HepG2 (cell line): ENCODE results near the gene FOXK2. TPM values are rescaled to one million over a fixed set of nuclear protein-coding genes. Genes with fewer than 3 reads are reported as not detected.

Experiments
- AGO2 ChIP-seq: fragments of 200-400 bp; formaldehyde crosslinking; optimal IDR thresholded peaks from 2 replicates; pipeline ENCODE3; 2017; ENCODE audit warnings: mild to moderate bottlenecking, low read depth, low read length, moderate library complexity
- AKAP8 ChIP-seq: sonication (generic); formaldehyde crosslinking; IDR thresholded peaks from 2 replicates; pipeline ENCODE4 v1.5.1; 2020; ENCODE audit warnings: mild to moderate bottlenecking, missing genetic modification reagents
- FOXO1 ChIP-seq: sonication (generic); formaldehyde crosslinking; IDR thresholded peaks from 2 replicates; pipeline ENCODE4 v1.4.0; 2020; ENCODE audit warnings: missing genetic modification reagents
- HNRNPUL1 ChIP-seq: fragments of 200-400 bp; formaldehyde crosslinking; IDR thresholded peaks from 2 replicates; pipeline ENCODE4 v1.6.1; 2017; ENCODE audit warnings: low read depth, mild to moderate bottlenecking, low read length, moderate library complexity
- ISX ChIP-seq: sonication (generic); formaldehyde crosslinking; conservative IDR thresholded peaks from 2 replicates; pipeline ENCODE4 v1.5.0; 2020; ENCODE audit warnings: missing genetic modification reagents
- KLF12 ChIP-seq: sonication (generic); formaldehyde crosslinking; IDR thresholded peaks from 2 replicates; pipeline ENCODE4 v1.4.0; 2020; ENCODE audit warnings: missing genetic modification reagents, borderline replicate concordance
- TBX2 ChIP-seq: sonication (generic); formaldehyde crosslinking; IDR thresholded peaks from 2 replicates; pipeline ENCODE4 v1.5.0; 2020; ENCODE audit warnings: missing genetic modification reagents, mild to moderate bottlenecking, borderline replicate concordance
- TGIF2 ChIP-seq: IDR thresholded peaks from 2 replicates; pipeline ENCODE4 v1.6.1; 2016; ENCODE audit warnings: control low read depth, missing compliant biosample characterization
- ZNF274 ChIP-seq: sonication (generic); formaldehyde crosslinking; IDR thresholded peaks from 2 replicates; pipeline ENCODE4 v1.5.1; 2020; ENCODE audit warnings: mild to moderate bottlenecking, missing genetic modification reagents
- polyA plus RNA-seq, 8 experiments: library from polyadenylated mRNA; depleted of rRNA in 3 of 8; stranded (reverse) in 7 of 8; unstranded in 1 of 8; fragments of >200 nt; fragmentation: Illumina TruSeq in 4 of 8; extraction: Trizol in 4 of 8; gene quantifications; 2 replicates each; pipeline versions ENCODE4 v1.2.1 to v1.2.3, GENCODE V29; 2011 to 2016; ENCODE audit warnings: low read depth in 4 of 8, missing spikeins in 1 of 8, mixed read lengths in 1 of 8; ENCODE audit not compliant: insufficient read depth in 1 of 8
- total RNA-seq, 5 experiments: library from RNA; depleted of rRNA; stranded (reverse); fragments of >200 nt; fragmentation: Illumina TruSeq; extraction: Trizol; gene quantifications; 2 replicates each; pipeline ENCODE4 v1.2.3, GENCODE V29; 2016; ENCODE audit warnings: low read depth in 1 of 5
- TF ChIP-seq, protein P1 (sequence below): sonication (generic); formaldehyde crosslinking; IDR thresholded peaks from 2 replicates; pipeline ENCODE4 v1.8.0; 2022; ENCODE audit warnings: missing genetic modification reagents, mild to moderate bottlenecking, inconsistent platforms, borderline replicate concordance
- TF ChIP-seq, protein P2 (sequence below): sonication (generic); formaldehyde crosslinking; IDR thresholded peaks from 2 replicates; pipeline ENCODE4 v1.5.1; 2020; ENCODE audit warnings: missing genetic modification reagents, mild to moderate bottlenecking, borderline replicate concordance
- TF ChIP-seq, protein P3 (sequence below): sonication (generic); formaldehyde crosslinking; IDR thresholded peaks from 2 replicates; pipeline ENCODE4 v1.5.0; 2020; ENCODE audit warnings: mild to moderate bottlenecking, low read depth, missing genetic modification reagents, borderline replicate concordance
- TF ChIP-seq, protein P4 (sequence below): sonication (generic); formaldehyde crosslinking; conservative IDR thresholded peaks from 2 replicates; pipeline ENCODE4 v1.4.0; 2020; ENCODE audit warnings: missing genetic modification reagents
- TF ChIP-seq, protein P5 (sequence below): sonication (generic); formaldehyde crosslinking; IDR thresholded peaks from 2 replicates; pipeline ENCODE4 v1.9.0; 2022; ENCODE audit warnings: missing genetic modification reagents, mild to moderate bottlenecking, borderline replicate concordance
- TF ChIP-seq, protein P6 (sequence below): sonication (generic); formaldehyde crosslinking; IDR thresholded peaks from 2 replicates; pipeline ENCODE4 v1.5.0; 2020; ENCODE audit warnings: mild to moderate bottlenecking, missing genetic modification reagents, borderline replicate concordance

Gene FOXK2
- total and polyA plus RNA-seq, 2 of the 13 experiments (the other 11 are each of a cell fraction or from before 2014, with no cell fraction given): 67.1 to 67.2 TPM

DNA sequence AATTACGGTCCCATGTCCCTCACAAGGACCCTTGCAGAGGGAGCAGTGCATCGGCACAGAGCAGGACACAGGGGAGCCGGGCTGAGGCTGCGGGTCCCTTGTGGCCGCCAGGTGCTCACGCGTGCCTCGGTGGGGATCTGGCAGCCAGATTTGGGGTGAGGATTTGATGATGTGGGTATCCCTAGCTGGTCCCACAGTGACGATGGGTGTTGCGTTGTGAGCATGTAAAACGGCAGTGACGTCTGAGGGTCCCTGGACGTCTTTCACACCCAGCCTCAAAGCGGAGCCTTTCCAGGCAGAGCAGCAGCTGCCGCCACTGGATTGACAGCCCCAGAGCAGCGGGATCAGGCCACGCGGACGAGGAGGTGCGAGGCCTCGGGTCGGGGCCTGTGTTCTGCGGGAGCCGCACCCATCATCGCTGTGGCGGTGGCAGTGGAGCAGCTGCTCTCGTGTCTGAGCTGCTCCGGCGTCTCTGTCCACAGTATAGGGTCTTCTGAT, 74.1 kb downstream of the FOXK2 start (continued):
- TF ChIP-seq, protein P1, sequence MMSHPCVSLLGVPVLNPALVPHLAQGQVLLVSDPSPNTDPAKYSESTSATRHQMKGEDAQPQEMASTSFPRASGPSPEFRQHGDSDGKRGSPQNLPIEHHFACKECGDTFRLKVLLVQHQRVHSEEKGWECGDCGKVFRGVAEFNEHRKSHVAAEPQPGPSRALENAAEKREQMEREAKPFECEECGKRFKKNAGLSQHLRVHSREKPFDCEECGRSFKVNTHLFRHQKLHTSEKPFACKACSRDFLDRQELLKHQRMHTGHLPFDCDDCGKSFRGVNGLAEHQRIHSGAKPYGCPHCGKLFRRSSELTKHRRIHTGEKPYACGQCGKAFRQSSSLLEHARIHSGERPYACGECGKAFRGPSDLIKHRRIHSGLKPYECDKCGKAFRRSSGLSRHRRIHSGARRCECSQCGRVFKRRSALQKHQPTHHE (CRISPR knock-in tag): no peak
- TF ChIP-seq KLF12: no peak
- no peak for TF ChIP-seq ISX (CRISPR knock-in tag)
- TF ChIP-seq, protein P2, sequence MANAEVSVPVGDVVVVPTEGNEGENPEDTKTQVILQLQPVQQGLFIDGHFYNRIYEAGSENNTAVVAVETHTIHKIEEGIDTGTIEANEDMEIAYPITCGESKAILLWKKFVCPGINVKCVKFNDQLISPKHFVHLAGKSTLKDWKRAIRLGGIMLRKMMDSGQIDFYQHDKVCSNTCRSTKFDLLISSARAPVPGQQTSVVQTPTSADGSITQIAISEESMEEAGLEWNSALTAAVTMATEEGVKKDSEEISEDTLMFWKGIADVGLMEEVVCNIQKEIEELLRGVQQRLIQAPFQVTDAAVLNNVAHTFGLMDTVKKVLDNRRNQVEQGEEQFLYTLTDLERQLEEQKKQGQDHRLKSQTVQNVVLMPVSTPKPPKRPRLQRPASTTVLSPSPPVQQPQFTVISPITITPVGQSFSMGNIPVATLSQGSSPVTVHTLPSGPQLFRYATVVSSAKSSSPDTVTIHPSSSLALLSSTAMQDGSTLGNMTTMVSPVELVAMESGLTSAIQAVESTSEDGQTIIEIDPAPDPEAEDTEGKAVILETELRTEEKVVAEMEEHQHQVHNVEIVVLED: no peak
- TF ChIP-seq, protein P3, sequence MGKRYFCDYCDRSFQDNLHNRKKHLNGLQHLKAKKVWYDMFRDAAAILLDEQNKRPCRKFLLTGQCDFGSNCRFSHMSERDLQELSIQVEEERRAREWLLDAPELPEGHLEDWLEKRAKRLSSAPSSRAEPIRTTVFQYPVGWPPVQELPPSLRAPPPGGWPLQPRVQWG: no peak
- no peak for TF ChIP-seq TBX2 (CRISPR knock-in tag)
- TF ChIP-seq AKAP8 (CRISPR knock-in tag): no peak
- no peak for TF ChIP-seq HNRNPUL1
- TF ChIP-seq, protein P4, sequence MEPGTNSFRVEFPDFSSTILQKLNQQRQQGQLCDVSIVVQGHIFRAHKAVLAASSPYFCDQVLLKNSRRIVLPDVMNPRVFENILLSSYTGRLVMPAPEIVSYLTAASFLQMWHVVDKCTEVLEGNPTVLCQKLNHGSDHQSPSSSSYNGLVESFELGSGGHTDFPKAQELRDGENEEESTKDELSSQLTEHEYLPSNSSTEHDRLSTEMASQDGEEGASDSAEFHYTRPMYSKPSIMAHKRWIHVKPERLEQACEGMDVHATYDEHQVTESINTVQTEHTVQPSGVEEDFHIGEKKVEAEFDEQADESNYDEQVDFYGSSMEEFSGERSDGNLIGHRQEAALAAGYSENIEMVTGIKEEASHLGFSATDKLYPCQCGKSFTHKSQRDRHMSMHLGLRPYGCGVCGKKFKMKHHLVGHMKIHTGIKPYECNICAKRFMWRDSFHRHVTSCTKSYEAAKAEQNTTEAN: no peak
- no peak for TF ChIP-seq TGIF2 (CRISPR knock-in tag)
- TF ChIP-seq AGO2: peak; percentile 62
- TF ChIP-seq, protein P5, sequence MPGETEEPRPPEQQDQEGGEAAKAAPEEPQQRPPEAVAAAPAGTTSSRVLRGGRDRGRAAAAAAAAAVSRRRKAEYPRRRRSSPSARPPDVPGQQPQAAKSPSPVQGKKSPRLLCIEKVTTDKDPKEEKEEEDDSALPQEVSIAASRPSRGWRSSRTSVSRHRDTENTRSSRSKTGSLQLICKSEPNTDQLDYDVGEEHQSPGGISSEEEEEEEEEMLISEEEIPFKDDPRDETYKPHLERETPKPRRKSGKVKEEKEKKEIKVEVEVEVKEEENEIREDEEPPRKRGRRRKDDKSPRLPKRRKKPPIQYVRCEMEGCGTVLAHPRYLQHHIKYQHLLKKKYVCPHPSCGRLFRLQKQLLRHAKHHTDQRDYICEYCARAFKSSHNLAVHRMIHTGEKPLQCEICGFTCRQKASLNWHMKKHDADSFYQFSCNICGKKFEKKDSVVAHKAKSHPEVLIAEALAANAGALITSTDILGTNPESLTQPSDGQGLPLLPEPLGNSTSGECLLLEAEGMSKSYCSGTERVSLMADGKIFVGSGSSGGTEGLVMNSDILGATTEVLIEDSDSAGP (CRISPR knock-in tag): peak; percentile 29; the same call in 1 of the 2 replicates
- TF ChIP-seq ZNF274 (CRISPR knock-in tag): no peak
- TF ChIP-seq, protein P6, sequence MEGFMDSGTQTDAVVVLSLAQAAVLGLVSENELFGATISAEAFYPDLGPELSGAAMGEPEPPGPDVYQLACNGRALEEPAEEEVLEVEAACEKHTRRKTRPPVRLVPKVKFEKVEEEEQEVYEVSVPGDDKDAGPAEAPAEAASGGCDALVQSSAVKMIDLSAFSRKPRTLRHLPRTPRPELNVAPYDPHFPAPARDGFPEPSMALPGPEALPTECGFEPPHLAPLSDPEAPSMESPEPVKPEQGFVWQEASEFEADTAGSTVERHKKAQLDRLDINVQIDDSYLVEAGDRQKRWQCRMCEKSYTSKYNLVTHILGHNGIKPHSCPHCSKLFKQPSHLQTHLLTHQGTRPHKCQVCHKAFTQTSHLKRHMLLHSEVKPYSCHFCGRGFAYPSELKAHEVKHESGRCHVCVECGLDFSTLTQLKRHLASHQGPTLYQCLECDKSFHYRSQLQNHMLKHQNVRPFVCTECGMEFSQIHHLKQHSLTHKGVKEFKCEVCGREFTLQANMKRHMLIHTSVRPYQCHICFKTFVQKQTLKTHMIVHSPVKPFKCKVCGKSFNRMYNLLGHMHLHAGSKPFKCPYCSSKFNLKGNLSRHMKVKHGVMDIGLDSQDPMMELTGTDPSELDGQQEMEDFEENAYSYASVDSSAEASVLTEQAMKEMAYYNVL: no peak; the same call in 1 of the 2 replicates
- no peak for TF ChIP-seq FOXO1 (CRISPR knock-in tag)
